Measurements from ENCODE around the gene FAM13A. TPM values are rescaled to one million over a fixed set of nuclear protein-coding genes. Genes with fewer than 3 reads are reported as not detected.
"Not testable (repeated sequence)": the region's sequence is repeated elsewhere in the genome, so short reads cannot be mapped to it uniquely, and the experiment has no call there.

FAM13A gene
- total RNA-seq, 2 experiments from 2014 or later, result 1.4 to 1.6 TPM

GRCh38 chr4:88908003-88908402 is 149.0 kb downstream of the FAM13A start:
- Mint-ChIP-seq H3K4me1 (ENCODE audit: low read depth) (no peaks in the 10 kb centered on the region), H3K9me3 (no peaks in the 10 kb centered on the region), H3K27ac (no peak overlapping the region), H3K36me3 (ENCODE audit: low read depth) (no peaks in the 10 kb centered on the region), H3K4me3 (no peak overlapping the region), H3K27me3 (ENCODE audit: low read depth) (no peaks in the 10 kb centered on the region)
- no peak for DNase-seq
- intact Hi-C loops (cut with micrococcal nuclease), result no loop called here
- CTCF ChIA-PET, result no interaction called here

GRCh38 chr4:88907478-88907877 is 149.5 kb downstream of the FAM13A start:
- no peaks in the 10 kb centered on the region for H3K4me1 Mint-ChIP-seq (ENCODE audit: low read depth)
- H3K36me3 Mint-ChIP-seq (ENCODE audit: low read depth), result no peaks in the 10 kb centered on the region
- H3K27ac Mint-ChIP-seq, result no peak overlapping the region
- no peak for DNase-seq
- CTCF ChIA-PET, result no interaction called here
- intact Hi-C loops (cut with micrococcal nuclease), result no loop called here
- no peaks in the 10 kb centered on the region for H3K27me3 Mint-ChIP-seq (ENCODE audit: low read depth)
- no peak overlapping the region for H3K4me3 Mint-ChIP-seq
- H3K9me3 Mint-ChIP-seq, result no peaks in the 10 kb centered on the region

- H3K27me3 Mint-ChIP-seq (ENCODE audit: low read depth); H3K4me3 Mint-ChIP-seq; intact Hi-C loops (cut with micrococcal nuclease); DNase-seq; H3K4me1 Mint-ChIP-seq (ENCODE audit: low read depth); CTCF ChIA-PET; H3K36me3 Mint-ChIP-seq (ENCODE audit: low read depth); H3K27ac Mint-ChIP-seq: not testable (repeated sequence)
- peaks cover 15% of the 10 kb centered on the region for H3K9me3 Mint-ChIP-seq
These were observed 152.7 kb downstream of the FAM13A start for GRCh38 chr4:88904240-88904639.

DNA sequence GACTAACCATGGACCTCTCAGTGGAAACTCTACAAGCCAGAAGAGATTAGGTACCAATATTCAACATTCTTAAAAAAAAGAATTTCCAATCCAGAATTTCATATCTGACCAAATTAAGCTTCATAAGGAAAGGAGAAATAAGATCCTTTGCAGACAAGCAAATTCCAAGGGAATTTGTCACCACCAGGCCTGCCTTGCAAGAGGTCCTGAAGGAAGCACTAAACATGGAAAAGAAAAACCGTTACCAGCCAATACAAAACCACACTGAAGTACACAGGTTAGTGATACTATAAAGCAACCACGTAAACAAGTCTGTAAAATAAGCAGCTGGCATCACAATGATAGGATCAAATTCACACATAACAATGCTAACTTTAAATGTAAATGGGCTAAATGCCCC is 156.6 kb downstream of the FAM13A start:
- no peaks in the 10 kb centered on the region for H3K4me1 Mint-ChIP-seq (ENCODE audit: low read depth)
- H3K36me3 Mint-ChIP-seq (ENCODE audit: low read depth), result peaks cover 3% of the 10 kb centered on the region
- H3K4me3 Mint-ChIP-seq, result no peak overlapping the region
- no peak overlapping the region for H3K27ac Mint-ChIP-seq
- CTCF ChIA-PET, result no interaction called here
- peaks cover 17% of the 10 kb centered on the region for H3K9me3 Mint-ChIP-seq
- DNase-seq, result no peak
- no peaks in the 10 kb centered on the region for H3K27me3 Mint-ChIP-seq (ENCODE audit: low read depth)
- intact Hi-C loops (cut with micrococcal nuclease), result no loop called here

GRCh38 chr4:88897752-88898151 is 159.2 kb downstream of the FAM13A start:
- no peak overlapping the region for H3K4me3 Mint-ChIP-seq
- H3K27me3 Mint-ChIP-seq (ENCODE audit: low read depth), result no peaks in the 10 kb centered on the region
- H3K36me3 Mint-ChIP-seq (ENCODE audit: low read depth), result peaks cover 3% of the 10 kb centered on the region
- H3K9me3 Mint-ChIP-seq, result peaks cover 17% of the 10 kb centered on the region
- no peaks in the 10 kb centered on the region for H3K4me1 Mint-ChIP-seq (ENCODE audit: low read depth)
- CTCF ChIA-PET, result no interaction called here
- DNase-seq, result no peak
- no peak overlapping the region for H3K27ac Mint-ChIP-seq
- intact Hi-C loops (cut with micrococcal nuclease), result no loop called here

GRCh38 chr4:88897180-88897579 is 159.8 kb downstream of the FAM13A start:
- H3K27me3 Mint-ChIP-seq (ENCODE audit: low read depth), result no peaks in the 10 kb centered on the region
- no peak overlapping the region for H3K27ac Mint-ChIP-seq
- peaks cover 3% of the 10 kb centered on the region for H3K36me3 Mint-ChIP-seq (ENCODE audit: low read depth)
- peaks cover 17% of the 10 kb centered on the region for H3K9me3 Mint-ChIP-seq
- DNase-seq, result no peak
- H3K4me1 Mint-ChIP-seq (ENCODE audit: low read depth), result no peaks in the 10 kb centered on the region
- CTCF ChIA-PET, result no interaction called here
- intact Hi-C loops (cut with micrococcal nuclease), result no loop called here
- H3K4me3 Mint-ChIP-seq, result no peak overlapping the region

DNA sequence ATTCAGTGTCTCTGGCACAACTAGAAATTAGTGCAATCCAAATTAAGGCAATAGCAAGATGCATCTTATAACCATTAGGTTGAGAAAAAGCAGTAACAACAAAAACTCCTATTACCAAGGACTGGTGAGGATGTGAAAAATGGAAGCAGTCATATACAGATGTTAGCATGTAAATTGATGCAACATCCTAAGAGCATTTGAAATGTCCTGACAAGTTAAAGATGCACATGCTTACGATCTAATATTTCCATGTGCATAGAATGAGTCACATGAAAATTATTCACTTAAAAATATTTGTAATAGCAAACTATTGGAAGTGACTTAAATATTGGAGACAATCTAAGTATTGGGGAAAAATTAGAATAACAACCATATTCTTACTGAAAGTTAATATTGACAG is 163.0 kb downstream of the FAM13A start:
- Mint-ChIP-seq H3K36me3 (ENCODE audit: low read depth) (no peaks in the 10 kb centered on the region), H3K9me3 (no peaks in the 10 kb centered on the region), H3K27me3 (ENCODE audit: low read depth) (no peaks in the 10 kb centered on the region), H3K27ac (no peak overlapping the region), H3K4me1 (ENCODE audit: low read depth) (no peaks in the 10 kb centered on the region), H3K4me3 (no peak overlapping the region)
- DNase-seq, result no peak
- intact Hi-C loops (cut with micrococcal nuclease), result loop anchor here (5.0 kb wide), 1 partner anchor 128 kb away; no protein-coding TSS in a partner anchor
- CTCF ChIA-PET, result no interaction called here

- intact Hi-C loops (cut with micrococcal nuclease), result loop anchor here (5.0 kb wide), 1 partner anchor 130 kb away; no protein-coding TSS in a partner anchor
- CTCF ChIA-PET, result no interaction called here
- no peak overlapping the region for H3K4me3 Mint-ChIP-seq
- H3K27me3 Mint-ChIP-seq (ENCODE audit: low read depth), result no peaks in the 10 kb centered on the region
- no peak overlapping the region for H3K27ac Mint-ChIP-seq
- H3K36me3 Mint-ChIP-seq (ENCODE audit: low read depth), result no peaks in the 10 kb centered on the region
- no peak for DNase-seq
- H3K4me1 Mint-ChIP-seq (ENCODE audit: low read depth), result no peaks in the 10 kb centered on the region
- H3K9me3 Mint-ChIP-seq, result no peaks in the 10 kb centered on the region
These were observed 164.3 kb downstream of the FAM13A start for GRCh38 chr4:88892646-88893045.

- Mint-ChIP-seq H3K36me3 (ENCODE audit: low read depth) (no peaks in the 10 kb centered on the region), H3K9me3 (no peaks in the 10 kb centered on the region), H3K4me3 (no peak overlapping the region), H3K4me1 (ENCODE audit: low read depth) (no peaks in the 10 kb centered on the region), H3K27me3 (ENCODE audit: low read depth) (no peaks in the 10 kb centered on the region), H3K27ac (no peak overlapping the region)
- CTCF ChIA-PET, result no interaction called here
- no peak for DNase-seq
- intact Hi-C loops (cut with micrococcal nuclease), result loop anchor here (5.0 kb wide), 1 partner anchor 131 kb away; no protein-coding TSS in a partner anchor
These were observed 165.3 kb downstream of the FAM13A start for GRCh38 chr4:88891636-88892035.

GRCh38 chr4:88887409-88887808 is 169.6 kb downstream of the FAM13A start:
- H3K4me3 Mint-ChIP-seq; H3K36me3 Mint-ChIP-seq (ENCODE audit: low read depth); H3K4me1 Mint-ChIP-seq (ENCODE audit: low read depth); intact Hi-C loops (cut with micrococcal nuclease); H3K27me3 Mint-ChIP-seq (ENCODE audit: low read depth); H3K27ac Mint-ChIP-seq; DNase-seq; H3K9me3 Mint-ChIP-seq: not testable (repeated sequence)
- CTCF ChIA-PET, result interaction anchor here (0.6 kb wide), 1 partner anchor 202 kb away, joined by 4 read pairs; no protein-coding TSS in a partner anchor

DNA sequence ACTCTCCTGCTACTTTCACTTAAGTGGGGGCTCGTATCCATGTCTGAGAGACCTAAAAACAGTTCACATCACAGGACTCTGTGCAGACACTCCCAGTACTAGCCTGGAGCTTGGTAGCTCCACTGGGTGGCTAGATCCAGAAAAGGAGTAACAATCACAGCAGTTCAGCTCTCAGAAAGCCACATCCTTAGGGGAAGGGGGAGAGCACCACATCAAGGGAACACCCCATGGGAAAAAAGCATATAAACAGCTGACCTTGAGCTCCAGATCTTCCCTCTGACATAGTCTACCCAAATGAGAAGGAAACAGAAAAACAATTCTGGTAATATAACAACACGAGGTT is 175.8 kb downstream of the FAM13A start:
- CTCF ChIA-PET, result interaction anchor here (1.3 kb wide), 1 partner anchor 10 kb away, joined by 5 read pairs; no protein-coding TSS in a partner anchor
- H3K27ac Mint-ChIP-seq, result no peak overlapping the region
- H3K27me3 Mint-ChIP-seq (ENCODE audit: low read depth), result peaks cover 5% of the 10 kb centered on the region
- H3K36me3 Mint-ChIP-seq (ENCODE audit: low read depth), result no peaks in the 10 kb centered on the region
- DNase-seq, result no peak
- H3K9me3 Mint-ChIP-seq, result no peaks in the 10 kb centered on the region
- H3K4me3 Mint-ChIP-seq, result no peak overlapping the region
- peaks cover 11% of the 10 kb centered on the region for H3K4me1 Mint-ChIP-seq (ENCODE audit: low read depth)
- intact Hi-C loops (cut with micrococcal nuclease), result no loop called here

- CTCF ChIA-PET, result interaction anchor here (1.3 kb wide), 1 partner anchor 9 kb away, joined by 5 read pairs; no protein-coding TSS in a partner anchor
- intact Hi-C loops (cut with micrococcal nuclease), result no loop called here
- no peak for DNase-seq
- Mint-ChIP-seq H3K27me3 (ENCODE audit: low read depth) (peaks cover 5% of the 10 kb centered on the region), H3K4me1 (ENCODE audit: low read depth) (peaks cover 11% of the 10 kb centered on the region), H3K9me3 (no peaks in the 10 kb centered on the region), H3K27ac (no peak overlapping the region), H3K36me3 (ENCODE audit: low read depth) (no peaks in the 10 kb centered on the region), H3K4me3 (no peak overlapping the region)
These were observed 176.3 kb downstream of the FAM13A start for GRCh38 chr4:88880501-88881226.

DNA sequence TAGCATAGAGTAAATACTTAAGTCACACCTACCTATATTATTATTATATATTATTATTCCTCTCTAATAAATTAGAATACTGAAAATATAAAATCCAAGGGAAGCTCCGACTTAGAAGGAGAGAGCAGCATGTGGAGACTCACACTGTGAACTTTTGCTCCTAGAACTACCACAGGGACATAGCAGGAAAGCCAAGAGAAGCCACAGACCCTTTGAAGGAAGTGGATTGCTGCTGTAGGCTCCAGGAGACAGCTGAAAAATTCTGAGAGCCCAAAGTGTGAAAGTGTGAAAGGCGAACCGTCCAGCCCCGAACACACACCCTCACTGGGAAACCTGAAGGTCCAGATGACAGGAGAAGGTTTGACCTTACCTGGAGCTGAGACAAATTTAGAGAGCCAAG is 177.0 kb downstream of the FAM13A start:
- intact Hi-C loops (cut with micrococcal nuclease), result no loop called here
- CTCF ChIA-PET, result interaction anchor here (1.3 kb wide), 1 partner anchor 9 kb away, joined by 5 read pairs; no protein-coding TSS in a partner anchor

More for the DNA sequence above, 177.0 kb downstream of the FAM13A start:
- peaks cover 5% of the 10 kb centered on the region for H3K27me3 Mint-ChIP-seq (ENCODE audit: low read depth)
- no peak for DNase-seq
- no peak overlapping the region for H3K27ac Mint-ChIP-seq
- H3K9me3 Mint-ChIP-seq, result no peaks in the 10 kb centered on the region
- no peak overlapping the region for H3K4me3 Mint-ChIP-seq
- no peaks in the 10 kb centered on the region for H3K36me3 Mint-ChIP-seq (ENCODE audit: low read depth)
- peaks cover 11% of the 10 kb centered on the region for H3K4me1 Mint-ChIP-seq (ENCODE audit: low read depth)
